Measurements from ENCODE around the gene STAT1.

Gene STAT1

DNA sequence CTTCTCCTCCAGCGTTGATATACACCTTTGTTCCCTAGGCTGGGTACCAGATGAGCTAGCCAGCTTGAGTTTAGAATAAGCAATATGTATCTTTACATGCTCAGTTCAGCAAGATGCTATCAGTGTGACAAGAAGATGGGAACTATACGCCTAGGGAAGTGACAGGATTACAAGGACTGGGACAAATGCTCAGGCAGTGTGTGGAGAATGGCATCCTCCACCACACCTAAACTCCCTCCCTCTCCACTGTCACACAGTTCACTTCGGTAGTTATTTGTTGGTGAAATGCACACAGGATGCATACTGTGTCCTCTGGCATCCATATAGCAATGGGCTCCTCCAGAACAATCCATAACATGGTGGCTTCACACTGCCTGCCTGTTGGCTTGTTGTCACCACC lies 7.7 kb downstream of the STAT1 start:
- Histone ChIP-seq H3K4me1 (ENCODE audit: insufficient read depth, low read length) (peaks cover 5% of the 10 kb centered on the region), H3K27me3 (ENCODE audit: insufficient read depth, low read length, poor library complexity) (no peaks in the 10 kb centered on the region), H3K4me2 (ENCODE audit: insufficient read depth, low read length) (no peak overlapping the region), H3K4me3 (ENCODE audit: low read depth in 1 of 2, low read length in 2 of 2) (no peak overlapping the region), H3K27ac (ENCODE audit: low read length) (no peak overlapping the region), H2AFZ (ENCODE audit: low read depth, low read length) (no peak overlapping the region), H3K9me3 (ENCODE audit: insufficient read depth, low read length, severe bottlenecking) (no peaks in the 10 kb centered on the region), H4K20me1 (ENCODE audit: insufficient read depth, low read length) (no peaks in the 10 kb centered on the region), H3K9ac (ENCODE audit: low read depth, low read length) (no peak overlapping the region), H3K36me3 (ENCODE audit: insufficient read depth, low read length) (peaks cover 90% of the 10 kb centered on the region), H3K79me2 (ENCODE audit: insufficient read depth, low read length) (peaks cover 12% of the 10 kb centered on the region)
- no peak for ATAC-seq (ENCODE audit: insufficient read depth, low read depth)
- TF ChIP-seq CTCF (IDR thresholded peaks at IDR 0.05; ENCODE audit: borderline replicate concordance, extremely low read depth, low read length, poor library complexity, severe bottlenecking) (no peak), EZH2 (IDR thresholded peaks at IDR 0.05; ENCODE audit: borderline replicate concordance, low read depth, low read length, severe bottlenecking) (no peak)
- no peak for DNase-seq

GRCh38 chr2:191003405-191004309 lies 10.3 kb downstream of the STAT1 start:
- H3K4me1 ChIP-seq (ENCODE audit: insufficient read depth, low read length) = no peaks in the 10 kb centered on the region
- no peak overlapping the region for H3K4me2 ChIP-seq (ENCODE audit: insufficient read depth, low read length)
- ATAC-seq (ENCODE audit: insufficient read depth, low read depth) (no peak), DNase-seq (no peak)
- no peak overlapping the region for H3K4me3 ChIP-seq (ENCODE audit: low read depth in 1 of 2, low read length in 2 of 2)
- H4K20me1 ChIP-seq (ENCODE audit: insufficient read depth, low read length) = no peaks in the 10 kb centered on the region
- H3K79me2 ChIP-seq (ENCODE audit: insufficient read depth, low read length) = no peaks in the 10 kb centered on the region
- TF ChIP-seq CTCF (IDR thresholded peaks at IDR 0.05; ENCODE audit: borderline replicate concordance, extremely low read depth, low read length, poor library complexity, severe bottlenecking) (no peak), EZH2 (IDR thresholded peaks at IDR 0.05; ENCODE audit: borderline replicate concordance, low read depth, low read length, severe bottlenecking) (no peak)
- H3K27me3 ChIP-seq (ENCODE audit: insufficient read depth, low read length, poor library complexity) = no peaks in the 10 kb centered on the region
- no peak overlapping the region for H2AFZ ChIP-seq (ENCODE audit: low read depth, low read length)
- H3K9ac ChIP-seq (ENCODE audit: low read depth, low read length) = no peak overlapping the region
- H3K36me3 ChIP-seq (ENCODE audit: insufficient read depth, low read length) = peaks cover 99% of the 10 kb centered on the region
- H3K9me3 ChIP-seq (ENCODE audit: insufficient read depth, low read length, severe bottlenecking) = no peaks in the 10 kb centered on the region
- H3K27ac ChIP-seq (ENCODE audit: low read length) = no peak overlapping the region

- Histone ChIP-seq H3K27ac (ENCODE audit: low read length) (no peak overlapping the region), H3K27me3 (ENCODE audit: insufficient read depth, low read length, poor library complexity) (no peaks in the 10 kb centered on the region), H3K9ac (ENCODE audit: low read depth, low read length) (no peak overlapping the region), H3K36me3 (ENCODE audit: insufficient read depth, low read length) (peaks cover 97% of the 10 kb centered on the region), H3K79me2 (ENCODE audit: insufficient read depth, low read length) (no peaks in the 10 kb centered on the region), H3K9me3 (ENCODE audit: insufficient read depth, low read length, severe bottlenecking) (no peaks in the 10 kb centered on the region), H3K4me2 (ENCODE audit: insufficient read depth, low read length) (no peak overlapping the region), H2AFZ (ENCODE audit: low read depth, low read length) (no peak overlapping the region), H4K20me1 (ENCODE audit: insufficient read depth, low read length) (no peaks in the 10 kb centered on the region), H3K4me3 (ENCODE audit: low read depth in 1 of 2, low read length in 2 of 2) (no peak overlapping the region), H3K4me1 (ENCODE audit: insufficient read depth, low read length) (no peaks in the 10 kb centered on the region)
- ATAC-seq (ENCODE audit: insufficient read depth, low read depth) (no peak), DNase-seq (no peak)
- TF ChIP-seq EZH2 (IDR thresholded peaks at IDR 0.05; ENCODE audit: borderline replicate concordance, low read depth, low read length, severe bottlenecking) = no peak
- TF ChIP-seq CTCF (IDR thresholded peaks at IDR 0.05; ENCODE audit: borderline replicate concordance, extremely low read depth, low read length, poor library complexity, severe bottlenecking) = no peak
Measured at GRCh38 chr2:191001624-191002023, 12.3 kb downstream of the STAT1 start.
